Endothelial cell of umbilical vein (primary cell): ENCODE measurements around the gene CEP128. TPM values are rescaled to one million over a fixed set of nuclear protein-coding genes. Genes with fewer than 3 reads are reported as not detected.
A peak's percentile ranks its signal among the peaks of the same experiment; 100 is the strongest.

Experiments used
- BruUV-seq: library from RNA; stranded (reverse); fragments of 400-500 nt; replicated peaks from 2 replicates; lab custom pipeline; 2021; lab: Mats Ljungman, UMichigan
- CTCF ChIA-PET: fragments of 300-600, 350-600 bp; sonication (Branson Sonifier 250); formaldehyde crosslinking; loops from one replicate; lab custom pipeline; 2021; ENCODE audit warnings: antibody characterized with exemption, inconsistent platforms; lab: Charles Lee
- POLR2A ChIA-PET: fragments of 300-600, 350-600 bp; sonication (Branson Sonifier 250); formaldehyde crosslinking; loops from one replicate; lab custom pipeline; 2021; ENCODE audit warnings: antibody characterized with exemption, inconsistent platforms; lab: Charles Lee
- DNase-seq: peaks from one replicate; pipeline ENCODE4 v3.0.0-alpha.2; 2011; ENCODE audit warnings: low read depth, low spot score
- FAIRE-seq: peaks from 2 replicates; lab custom pipeline; 2011; peaks lifted over from hg19 to GRCh38; lab: Jason Lieb, UNC
- H2AFZ ChIP-seq: 2 replicates; pipeline ENCODE4 v1.6.0; 2012; ENCODE audit warnings: low read depth, low read length, control low read depth, inconsistent platforms
- H3K27ac ChIP-seq: 2 replicates; pipeline ENCODE4 v1.5.1; 2011; ENCODE audit warnings: low read depth, mild to moderate bottlenecking, control low read depth, low read length, moderate library complexity; ENCODE audit not compliant: insufficient read depth
- H3K27me3 ChIP-seq, 2 experiments: 2 replicates each; pipeline versions ENCODE4 v1.6.0 to v1.6.1; 2011; ENCODE audit warnings: low read length in 2 of 2, mixed read lengths in 1 of 2; ENCODE audit not compliant: control insufficient read depth in 2 of 2, insufficient read depth in 2 of 2
- H3K36me3 ChIP-seq, 2 experiments: 2 replicates in 1 of 2; 3 replicates in 1 of 2; pipeline ENCODE4 v1.5.1; 2011; ENCODE audit warnings: low read length in 2 of 2, mild to moderate bottlenecking in 1 of 2, moderate library complexity in 1 of 2; ENCODE audit not compliant: control insufficient read depth in 2 of 2, insufficient read depth in 2 of 2; ENCODE audit errors: extremely low read depth in 1 of 2
- H3K4me1 ChIP-seq: 3 replicates; pipeline ENCODE4 v1.5.1; 2011; ENCODE audit warnings: mild to moderate bottlenecking, low read length; ENCODE audit not compliant: control insufficient read depth, insufficient read depth; ENCODE audit errors: extremely low read depth
- H3K4me2 ChIP-seq: 2 replicates; pipeline ENCODE4 v1.6.1; 2011; ENCODE audit warnings: low read length, control low read depth, mixed read lengths; ENCODE audit not compliant: insufficient read depth
- H3K4me3 ChIP-seq, 3 experiments: fragments of 200-600 bp in 1 of 3; sonication (generic), shearing (Covaris generic) in 1 of 3; replicated peaks in 1 of 3; 2 replicates each; pipeline ENCODE4 v1.5.1; 2011 to 2016; ENCODE audit warnings: control low read depth in 3 of 3, low read length in 3 of 3, mild to moderate bottlenecking in 2 of 3, inconsistent platforms in 1 of 3, low read depth in 1 of 3, moderate library complexity in 1 of 3; ENCODE audit not compliant: insufficient read depth in 1 of 3
- H3K79me2 ChIP-seq: 2 replicates; pipeline ENCODE4 v1.6.0; 2012; ENCODE audit warnings: low read length, inconsistent platforms; ENCODE audit not compliant: control insufficient read depth, insufficient read depth
- H3K9ac ChIP-seq: replicated peaks from 2 replicates; pipeline ENCODE3; 2011; ENCODE audit warnings: low read length, control low read depth; ENCODE audit not compliant: insufficient read depth; ENCODE audit errors: extremely low read depth
- H3K9me1 ChIP-seq: replicated peaks from 3 replicates; pipeline ENCODE4 v1.6.0; 2011; ENCODE audit warnings: mild to moderate bottlenecking, low read length; ENCODE audit not compliant: control insufficient read depth, insufficient read depth; ENCODE audit errors: extremely low read depth
- H3K9me3 ChIP-seq: replicated peaks from 2 replicates; pipeline ENCODE4 v1.5.1; 2012; ENCODE audit warnings: low read length, inconsistent platforms; ENCODE audit not compliant: control insufficient read depth, insufficient read depth
- H4K20me1 ChIP-seq: replicated peaks from 2 replicates; pipeline ENCODE3; 2011; ENCODE audit warnings: mild to moderate bottlenecking, low read length; ENCODE audit not compliant: control insufficient read depth, insufficient read depth; ENCODE audit errors: extremely low read depth
- CTCF ChIP-seq, 2 donors: IDR thresholded peaks; 1 replicate in 1 of 2; 2 replicates in 1 of 2; pipeline ENCODE4 v1.5.1; 2011; ENCODE audit warnings: low read length in 2 of 2, mild to moderate bottlenecking in 2 of 2, moderate library complexity in 2 of 2, control low read depth in 1 of 2, inconsistent platforms in 1 of 2, low read depth in 1 of 2; ENCODE audit not compliant: insufficient read depth in 1 of 2; ENCODE audit errors: extremely low read depth in 1 of 2
- EZH2 ChIP-seq: IDR thresholded peaks from 2 replicates; pipeline ENCODE4 v1.6.1; 2012; ENCODE audit warnings: borderline replicate concordance, low read depth, mild to moderate bottlenecking, moderate library complexity, low read length, inconsistent platforms; ENCODE audit not compliant: severe bottlenecking
- FOS ChIP-seq: IDR thresholded peaks from 2 replicates; pipeline ENCODE4 v1.6.1; 2011; ENCODE audit warnings: mild to moderate bottlenecking, low read length, moderate library complexity, borderline replicate concordance; ENCODE audit not compliant: insufficient read depth
- GATA2 ChIP-seq: IDR thresholded peaks from 2 replicates; pipeline ENCODE4 v1.7.0; 2011; ENCODE audit warnings: low read depth, mild to moderate bottlenecking, moderate library complexity, mixed read lengths, low read length; ENCODE audit not compliant: insufficient read length, insufficient read depth
- JUN ChIP-seq: IDR thresholded peaks from 2 replicates; pipeline ENCODE4 v1.6.1; 2011; ENCODE audit warnings: borderline replicate concordance, low read depth; ENCODE audit not compliant: insufficient read length, insufficient read depth
- MAX ChIP-seq: IDR thresholded peaks from 2 replicates; pipeline ENCODE4 v1.6.1; 2011; ENCODE audit not compliant: insufficient read depth, insufficient read length
- MYC ChIP-seq: IDR thresholded peaks from one replicate; pipeline ENCODE4 v1.6.1; 2011; ENCODE audit warnings: mild to moderate bottlenecking, low read depth, low read length
- POLR2A ChIP-seq: IDR thresholded peaks from 2 replicates; pipeline ENCODE4 v1.6.1; 2012; ENCODE audit warnings: low read depth, mild to moderate bottlenecking, control low read depth, low read length
- POLR2AphosphoS5 ChIP-seq: IDR thresholded peaks from 2 replicates; pipeline ENCODE4 v1.6.1; 2012; ENCODE audit warnings: low read depth, mild to moderate bottlenecking, control low read depth, low read length, moderate library complexity; ENCODE audit not compliant: insufficient read depth
- dilution Hi-C: fragments of 300-500 bp; cut with MboI; formaldehyde crosslinking; loops from one replicate; pipeline ENCODE4 v1.15.0; 2019; ENCODE audit warnings: low sequenced_read_pairs; ENCODE audit not compliant: extremely low pct_ligation_motif_present
- intact Hi-C: fragments of 100-400 bp; cut with micrococcal nuclease; formaldehyde crosslinking; loops from one replicate; pipeline ENCODE4 v1.10.0; 2022
- polyA plus RNA-seq, 4 experiments: library from polyadenylated mRNA; depleted of rRNA in 3 of 4; stranded (reverse) in 3 of 4; unstranded in 1 of 4; fragments of >200 nt; gene quantifications; 2 replicates each; pipeline versions ENCODE4 v1.2.1 to v1.2.3, GENCODE V29; 2011 to 2012; ENCODE audit warnings: missing spikeins in 1 of 4
- total RNA-seq: library from RNA; stranded (reverse); gene quantifications from 2 replicates; pipeline ENCODE4 v1.2.3, GENCODE V29; 2021

CEP128 gene
- total and polyA plus RNA-seq, 2 donors (not counting 3 experiments of a cell fraction or from before 2014, with no cell fraction given), result 0.91 to 23.7 TPM

GRCh38 chr14:80644826-80645225 is 296.7 kb downstream of the CEP128 start:
- no TSS peak for BruUV-seq
- Histone ChIP-seq H3K27ac (peak overlapping the region; percentile 34), H3K9ac (peak overlapping the region; percentile 3), H3K4me1 (peaks cover 25% of the 10 kb centered on the region), H4K20me1 (no peaks in the 10 kb centered on the region), H3K4me2 (peak overlapping the region; percentile 12), H3K36me3 (no peaks in the 10 kb centered on the region), H2AFZ (no peak overlapping the region), H3K27me3 (no peaks in the 10 kb centered on the region), H3K9me1 (no peaks in the 10 kb centered on the region), H3K79me2 (no peaks in the 10 kb centered on the region), H3K4me3 (no peak overlapping the region), H3K9me3 (no peaks in the 10 kb centered on the region)
- intact Hi-C loops (no loop called here), dilution Hi-C loops (no loop called here)
- DNase-seq (peak; percentile 82), FAIRE-seq (no peak)
- CTCF ChIA-PET, result interaction anchor here (1.9 kb wide), 1 partner anchor 11 kb away, joined by 4 read pairs; no protein-coding TSS in a partner anchor
- TF ChIP-seq GATA2 (peak; percentile 45), POLR2AphosphoS5 (no peak), MYC (no peak), CTCF (IDR thresholded peaks at IDR 0.05; ENCODE audit: extremely low read depth in 1 of 2, insufficient read depth in 1 of 2, low read depth in 1 of 2, low read length in 2 of 2) (no peak), EZH2 (no peak), POLR2A (no peak), JUN (peak; percentile 41), FOS (peak; percentile 34), MAX (no peak)
- POLR2A ChIA-PET, result no interaction called here
